HG03025 (cell line): ENCODE data around the gene ANP32D.
"Not testable (repeated sequence)": the region's sequence is repeated elsewhere in the genome, so short reads cannot be mapped to it uniquely, and the experiment has no call there.

Experiments used
- ATAC-seq: cut with Tn5 transposase; IDR thresholded peaks from one replicate; pipeline ENCODE4 v1.9.1; 2021; ENCODE audit warnings: mild to moderate bottlenecking, moderate library complexity; ENCODE audit not compliant: unreplicated experiment, low FRiP score

Gene ANP32D

GRCh38 chr12:48489456-48489855 is 17.1 kb downstream of the ANP32D start:
- ATAC-seq: not testable (repeated sequence)

GRCh38 chr12:48500281-48500680 is 27.9 kb downstream of the ANP32D start:
- ATAC-seq: not testable (repeated sequence)

- not testable (repeated sequence) for ATAC-seq
Observed at GRCh38 chr12:48506836-48507235, 34.5 kb downstream of the ANP32D start.

- no peak for ATAC-seq
Observed at GRCh38 chr12:48508987-48509386, 36.6 kb downstream of the ANP32D start.

- no peak for ATAC-seq
Observed at GRCh38 chr12:48510111-48510510, 37.8 kb downstream of the ANP32D start.

- ATAC-seq: no peak
Observed at GRCh38 chr12:48512855-48513254, 40.5 kb downstream of the ANP32D start.

- ATAC-seq: no peak
Observed at GRCh38 chr12:48514728-48515127, 42.4 kb downstream of the ANP32D start.

GRCh38 chr12:48520381-48520780 is 48.0 kb downstream of the ANP32D start:
- ATAC-seq: not testable (repeated sequence)
